Esophagus squamous epithelium (tissue), 4 donors: ENCODE measurements around the gene GALNT2.

Experiments used
- POLR2A ChIP-seq, 4 donors: fragments of 450-650 bp; IDR thresholded peaks; one replicate each; pipeline ENCODE4 v1.6.1; 2017; ENCODE audit warnings: antibody characterized with exemption in 4 of 4, mild to moderate bottlenecking in 4 of 4, moderate library complexity in 3 of 4
- TF ChIP-seq, protein P1 (sequence below), 6 experiments: fragments of 450-650 bp in 4 of 6; fragments of 200-600 bp in 2 of 6; sonication (generic) in 2 of 6; IDR thresholded peaks; one replicate each; pipeline ENCODE4 v1.5.1; 2016 to 2019; ENCODE audit warnings: antibody characterized with exemption in 6 of 6, mild to moderate bottlenecking in 4 of 6, moderate library complexity in 4 of 6

DNA sequence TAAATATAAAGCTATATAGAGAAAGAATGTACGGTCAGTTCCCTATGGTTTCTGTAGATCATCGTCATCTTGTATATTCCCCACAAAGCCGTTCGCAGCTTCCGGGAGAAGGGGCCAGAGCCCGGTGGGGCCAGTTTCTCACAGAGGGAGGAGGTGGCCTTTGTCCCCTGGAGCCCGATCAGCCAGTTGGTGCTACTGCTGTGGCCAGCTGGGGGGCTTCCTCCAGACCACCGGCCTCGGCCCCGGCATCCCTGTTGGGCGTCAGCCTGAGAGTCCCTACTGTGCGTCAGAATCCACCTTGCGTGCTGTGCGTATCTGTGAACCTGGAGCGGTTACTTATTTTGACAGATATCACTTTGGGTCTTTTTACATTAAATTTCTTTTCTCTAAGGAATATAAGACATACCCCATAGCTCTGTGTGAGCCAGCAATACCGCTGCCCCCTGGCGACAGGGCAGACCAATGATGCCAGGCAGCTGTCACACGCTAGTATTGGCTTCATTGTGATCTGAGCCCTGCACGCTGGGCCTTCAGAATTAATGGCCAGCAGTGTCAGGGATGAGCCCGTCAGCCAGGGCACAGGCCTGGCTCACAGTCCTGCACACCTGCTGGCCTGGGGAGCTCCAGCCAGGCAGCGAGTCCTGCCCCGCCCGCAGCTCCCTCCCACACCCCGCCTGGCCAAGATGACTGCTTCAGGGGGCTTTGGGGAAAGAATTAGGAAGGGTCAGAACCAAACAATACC is 213.2 kb downstream of the GALNT2 start:
- TF ChIP-seq, protein P1, sequence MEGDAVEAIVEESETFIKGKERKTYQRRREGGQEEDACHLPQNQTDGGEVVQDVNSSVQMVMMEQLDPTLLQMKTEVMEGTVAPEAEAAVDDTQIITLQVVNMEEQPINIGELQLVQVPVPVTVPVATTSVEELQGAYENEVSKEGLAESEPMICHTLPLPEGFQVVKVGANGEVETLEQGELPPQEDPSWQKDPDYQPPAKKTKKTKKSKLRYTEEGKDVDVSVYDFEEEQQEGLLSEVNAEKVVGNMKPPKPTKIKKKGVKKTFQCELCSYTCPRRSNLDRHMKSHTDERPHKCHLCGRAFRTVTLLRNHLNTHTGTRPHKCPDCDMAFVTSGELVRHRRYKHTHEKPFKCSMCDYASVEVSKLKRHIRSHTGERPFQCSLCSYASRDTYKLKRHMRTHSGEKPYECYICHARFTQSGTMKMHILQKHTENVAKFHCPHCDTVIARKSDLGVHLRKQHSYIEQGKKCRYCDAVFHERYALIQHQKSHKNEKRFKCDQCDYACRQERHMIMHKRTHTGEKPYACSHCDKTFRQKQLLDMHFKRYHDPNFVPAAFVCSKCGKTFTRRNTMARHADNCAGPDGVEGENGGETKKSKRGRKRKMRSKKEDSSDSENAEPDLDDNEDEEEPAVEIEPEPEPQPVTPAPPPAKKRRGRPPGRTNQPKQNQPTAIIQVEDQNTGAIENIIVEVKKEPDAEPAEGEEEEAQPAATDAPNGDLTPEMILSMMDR (IDR thresholded peaks at IDR 0.05): no peak
- no peak for TF ChIP-seq POLR2A (IDR thresholded peaks at IDR 0.05)
